ENCODE measurements around the gene RPL29.
"Not testable (repeated sequence)": the region's sequence is repeated elsewhere in the genome, so short reads cannot be mapped to it uniquely, and the experiment has no call there.

The RPL29 gene

DNA sequence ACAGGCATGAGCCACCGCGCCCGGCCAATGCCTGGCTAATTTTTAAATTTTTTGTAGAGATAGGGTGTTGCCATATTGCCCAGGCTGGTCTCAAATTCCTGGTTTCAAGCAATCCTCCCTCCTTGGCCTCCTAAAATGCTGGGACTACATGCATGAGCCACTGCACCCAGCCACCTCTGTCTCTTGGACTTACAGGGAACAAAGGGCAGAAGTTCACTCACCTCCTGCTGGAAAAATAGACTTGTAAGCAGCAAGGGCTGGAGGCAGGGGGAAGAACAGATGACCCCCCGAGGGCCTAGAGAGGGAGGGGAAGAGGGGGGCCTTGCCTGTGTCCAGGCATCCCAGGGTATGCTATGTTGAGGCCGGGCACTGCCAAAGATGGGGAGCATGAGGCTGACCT is 38.5 kb upstream of the RPL29 start:
- DNase-seq (ENCODE audit: low spot score): no peak
- TF ChIP-seq CTCF (IDR thresholded peaks at IDR 0.05; ENCODE audit: borderline replicate concordance, control extremely low read depth, extremely low read depth, insufficient read depth, missing control alignments): no peak
- in situ Hi-C loops (cut with MboI; ENCODE audit: low sequenced_read_pairs, unreplicated experiment): no loop called here

- in situ Hi-C loops (cut with MboI; ENCODE audit: low sequenced_read_pairs, unreplicated experiment); DNase-seq (ENCODE audit: low spot score): not testable (repeated sequence)
Measured at GRCh38 chr3:52033748-52034147, 38.1 kb upstream of the RPL29 start.

DNA sequence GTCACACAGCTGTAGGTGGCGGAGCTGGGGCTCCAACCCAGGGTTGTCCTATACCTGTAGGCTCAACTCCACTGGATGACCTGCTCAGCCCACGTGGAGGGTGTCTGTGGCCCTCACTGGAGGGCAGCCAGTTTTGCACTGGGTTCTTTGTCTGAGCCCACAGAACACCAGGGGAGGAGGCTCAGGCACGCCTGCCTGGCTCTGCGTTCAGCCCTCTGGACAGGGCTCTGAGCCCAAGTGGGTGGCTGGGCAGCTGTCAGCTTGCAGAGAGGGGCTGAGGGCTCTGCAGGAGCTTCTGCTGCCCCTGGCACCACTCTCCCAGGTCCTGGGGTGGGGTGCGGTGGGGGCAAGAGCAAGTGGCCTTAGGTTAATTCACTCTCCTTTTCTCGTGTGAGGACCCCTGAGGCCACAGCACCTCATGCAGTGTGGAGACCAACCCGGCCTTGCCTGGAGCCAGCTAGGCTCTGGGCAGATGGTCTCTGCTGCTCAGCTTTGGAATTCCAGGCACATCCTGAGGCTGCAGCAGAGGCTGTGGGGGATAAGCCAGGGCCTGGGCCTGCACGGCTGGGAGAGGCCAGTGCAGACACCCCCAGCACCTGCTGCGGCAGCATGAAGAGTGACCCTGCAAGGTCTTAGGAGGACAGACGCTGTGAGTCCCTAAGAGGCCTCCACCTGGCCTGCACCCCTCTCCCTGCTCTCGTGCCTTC is 37.2 kb upstream of the RPL29 start:
- no peak for TF ChIP-seq CTCF (IDR thresholded peaks at IDR 0.05; ENCODE audit: borderline replicate concordance, control extremely low read depth, extremely low read depth, insufficient read depth, missing control alignments)
- in situ Hi-C loops (cut with MboI; ENCODE audit: low sequenced_read_pairs, unreplicated experiment): no loop called here

DNA sequence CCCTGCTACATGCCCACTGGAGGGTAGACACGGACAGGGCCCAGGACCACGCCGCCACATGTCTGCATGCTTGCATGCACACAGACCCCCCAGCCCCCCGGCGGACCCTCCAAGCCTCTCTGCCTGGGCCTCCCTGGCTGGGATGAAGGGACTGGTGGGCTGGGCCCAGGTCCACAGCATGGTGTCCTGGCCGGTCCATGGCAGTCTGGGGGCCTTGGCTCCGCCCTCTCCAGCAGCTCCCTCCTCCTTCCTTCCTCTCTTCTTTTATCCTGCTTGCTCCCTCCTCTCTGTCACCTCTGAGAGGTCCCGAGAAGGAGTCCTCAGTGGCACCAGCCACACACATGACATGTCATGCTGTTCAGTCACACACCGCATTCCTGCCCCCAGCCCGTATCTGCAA is 36.2 kb upstream of the RPL29 start:
- no peak for DNase-seq (ENCODE audit: low spot score)
- TF ChIP-seq CTCF (IDR thresholded peaks at IDR 0.05; ENCODE audit: borderline replicate concordance, control extremely low read depth, extremely low read depth, insufficient read depth, missing control alignments): no peak
- in situ Hi-C loops (cut with MboI; ENCODE audit: low sequenced_read_pairs, unreplicated experiment): no loop called here

More for the DNA sequence above, 37.2 kb upstream of the RPL29 start:
- DNase-seq (ENCODE audit: low spot score): no peak

DNA sequence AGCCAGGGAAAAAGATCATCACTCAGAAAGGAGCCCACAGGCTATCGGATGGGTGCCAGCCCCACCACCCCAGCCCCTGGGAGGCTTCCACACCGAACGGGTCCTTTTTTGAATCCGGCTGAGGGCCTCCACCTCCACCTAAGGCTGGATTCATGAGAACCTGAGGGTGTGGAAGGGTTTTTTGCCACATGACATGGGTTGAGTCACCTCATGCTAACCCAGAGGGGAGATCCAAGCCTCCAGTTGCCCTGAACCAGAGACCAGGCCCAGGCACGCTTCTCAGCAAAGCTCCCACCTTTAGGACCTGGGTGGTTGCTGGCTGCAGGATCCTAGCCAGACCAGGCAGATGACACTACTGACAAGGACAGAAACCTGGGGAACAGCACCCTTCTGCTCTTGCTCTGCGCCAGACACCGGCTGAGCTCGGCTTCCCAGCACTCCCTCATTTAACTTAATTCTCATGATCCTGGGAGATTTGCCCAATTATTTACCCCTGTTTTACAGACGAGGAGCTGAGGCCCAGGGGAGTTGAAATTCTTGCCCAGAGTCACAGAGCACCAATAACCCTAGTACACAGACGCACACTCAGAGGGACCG is 35.1 kb upstream of the RPL29 start:
- no peak for DNase-seq (ENCODE audit: low spot score)
- in situ Hi-C loops (cut with MboI; ENCODE audit: low sequenced_read_pairs, unreplicated experiment): no loop called here
- no peak for TF ChIP-seq CTCF (IDR thresholded peaks at IDR 0.05; ENCODE audit: borderline replicate concordance, control extremely low read depth, extremely low read depth, insufficient read depth, missing control alignments)

DNA sequence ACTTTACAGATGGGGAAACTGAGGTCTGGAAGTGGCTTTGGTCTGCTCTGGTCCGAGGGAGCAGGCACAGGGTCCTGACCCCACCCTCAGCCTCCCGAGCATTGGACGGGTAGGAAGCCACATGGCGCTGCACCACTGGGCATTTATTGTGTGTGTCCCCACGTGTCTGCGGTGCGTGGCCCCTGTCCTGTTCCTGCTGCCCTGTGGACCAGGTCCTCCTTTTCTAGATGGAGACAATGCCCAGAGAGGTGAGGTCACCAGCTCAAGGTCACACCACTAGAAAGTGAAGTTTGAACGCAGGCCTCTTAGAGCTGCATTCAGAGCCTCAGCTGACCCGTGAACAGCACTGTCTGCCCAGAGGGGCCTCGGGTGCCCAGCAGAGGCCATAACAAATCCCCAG is 33.8 kb upstream of the RPL29 start:
- TF ChIP-seq CTCF (IDR thresholded peaks at IDR 0.05; ENCODE audit: borderline replicate concordance, control extremely low read depth, extremely low read depth, insufficient read depth, missing control alignments): no peak
- no peak for DNase-seq (ENCODE audit: low spot score)
- in situ Hi-C loops (cut with MboI; ENCODE audit: low sequenced_read_pairs, unreplicated experiment): no loop called here

GRCh38 chr3:52029053-52029452 is 33.4 kb upstream of the RPL29 start:
- DNase-seq (ENCODE audit: low spot score): no peak
- in situ Hi-C loops (cut with MboI; ENCODE audit: low sequenced_read_pairs, unreplicated experiment): no loop called here
- no peak for TF ChIP-seq CTCF (IDR thresholded peaks at IDR 0.05; ENCODE audit: borderline replicate concordance, control extremely low read depth, extremely low read depth, insufficient read depth, missing control alignments)

All from GM13976 (cell line).